Esophagus muscularis mucosa (tissue), 4 donors: ENCODE data around the gene PRDX4. TPM values are rescaled to one million over a fixed set of nuclear protein-coding genes. Genes with fewer than 3 reads are reported as not detected.

ENCODE experiments used
- DNase-seq: peaks from one replicate; pipeline ENCODE4 v3.0.0-alpha.2; 2017; ENCODE audit errors: extremely low spot score
- H3K27ac ChIP-seq, 4 donors: fragments of 200-600 bp; sonication (generic); replicated peaks in 1 of 4; 1 replicate in 3 of 4; 2 replicates in 1 of 4; pipeline ENCODE4 v1.5.1; 2016 to 2019; ENCODE audit warnings: mild to moderate bottlenecking in 1 of 4
- H3K27me3 ChIP-seq, 4 donors: fragments of 200-600 bp; sonication (generic); one replicate each; pipeline versions ENCODE4 v1.5.1 to v1.6.0; 2016 to 2019
- H3K36me3 ChIP-seq, 4 donors: fragments of 200-600 bp; sonication (generic); one replicate each; pipeline ENCODE4 v1.5.1; 2016 to 2019
- H3K4me1 ChIP-seq, 4 donors: fragments of 200-600 bp; sonication (generic); one replicate each; pipeline ENCODE4 v1.5.1; 2016 to 2019
- H3K4me3 ChIP-seq, 4 donors: fragments of 200-600 bp; sonication (generic); 1 replicate in 2 of 4; 2 replicates in 2 of 4; pipeline ENCODE4 v1.5.1; 2016 to 2019; ENCODE audit warnings: mild to moderate bottlenecking in 4 of 4, moderate library complexity in 1 of 4
- H3K9me3 ChIP-seq, 4 donors: fragments of 200-600 bp; sonication (generic); 1 replicate in 3 of 4; 2 replicates in 1 of 4; pipeline ENCODE4 v1.5.1; 2016 to 2019
- CTCF ChIP-seq, 3 experiments: fragments of 200-600 bp in 2 of 3; fragments of 450-650 bp in 1 of 3; sonication (generic) in 2 of 3; IDR thresholded peaks; one replicate each; pipeline ENCODE4 v1.5.1; 2017 to 2019; ENCODE audit warnings: antibody characterized with exemption in 3 of 3, mild to moderate bottlenecking in 2 of 3, moderate library complexity in 1 of 3
- EP300 ChIP-seq: sonication (generic); formaldehyde crosslinking; IDR thresholded peaks from one replicate; pipeline ENCODE4 v1.6.1; 2017; ENCODE audit warnings: antibody characterized with exemption
- POLR2A ChIP-seq: fragments of 450-650 bp; IDR thresholded peaks from one replicate; pipeline ENCODE4 v1.6.1; 2017; ENCODE audit warnings: antibody characterized with exemption, moderate library complexity, mild to moderate bottlenecking, low read depth
- POLR2AphosphoS5 ChIP-seq, 2 donors: sonication (generic); formaldehyde crosslinking; IDR thresholded peaks; one replicate each; pipeline ENCODE4 v1.6.1; 2017; ENCODE audit warnings: antibody characterized with exemption in 2 of 2
- WGBS: methylation state at CpG from one replicate; pipeline ENCODE4 v1.1.5; 2018; 5-methylcytosine and 5-hydroxymethylcytosine counted together
- intact Hi-C: fragments of 100-400 bp; cut with DNase I; formaldehyde crosslinking; loops from one replicate; pipeline ENCODE4 v1.15.1; 2023
- total RNA-seq, 4 donors: library from RNA; depleted of rRNA; stranded (reverse); fragments of >200 nt; gene quantifications; one replicate each; pipeline versions ENCODE4 v1.1.0 to v1.2.1, GENCODE V29; 2016

Gene PRDX4
- total RNA-seq, 4 donors from 2014 or later, result 64.6 to 120 (median 90.3) TPM

- H3K27me3 ChIP-seq, result no peaks in the 10 kb centered on the region
- H3K9me3 ChIP-seq, result no peaks in the 10 kb centered on the region
- no peak overlapping the region for H3K4me3 ChIP-seq
- DNase-seq, result no peak
- H3K36me3 ChIP-seq, result no peaks in the 10 kb centered on the region
- no peaks in the 10 kb centered on the region for H3K4me1 ChIP-seq
- WGBS, result 9% methylated on average over 8 of the region's 8 CpGs
- TF ChIP-seq EP300, result no peak
- TF ChIP-seq POLR2A, result no peak
- no peak for TF ChIP-seq POLR2AphosphoS5 (IDR thresholded peaks at IDR 0.05)
- TF ChIP-seq CTCF (IDR thresholded peaks at IDR 0.05), result peak; percentile 21 to 53 (median 48)
- H3K27ac ChIP-seq, result no peak overlapping the region
- intact Hi-C loops, result loop anchor here (2.0 to 10.0 kb wide), 2 partner anchors 90 to 208 kb away; partner anchors contain the start of gene SAT1
These were observed 27.3 kb downstream of the PRDX4 start for GRCh38 chrX:23694606-23695005.

DNA sequence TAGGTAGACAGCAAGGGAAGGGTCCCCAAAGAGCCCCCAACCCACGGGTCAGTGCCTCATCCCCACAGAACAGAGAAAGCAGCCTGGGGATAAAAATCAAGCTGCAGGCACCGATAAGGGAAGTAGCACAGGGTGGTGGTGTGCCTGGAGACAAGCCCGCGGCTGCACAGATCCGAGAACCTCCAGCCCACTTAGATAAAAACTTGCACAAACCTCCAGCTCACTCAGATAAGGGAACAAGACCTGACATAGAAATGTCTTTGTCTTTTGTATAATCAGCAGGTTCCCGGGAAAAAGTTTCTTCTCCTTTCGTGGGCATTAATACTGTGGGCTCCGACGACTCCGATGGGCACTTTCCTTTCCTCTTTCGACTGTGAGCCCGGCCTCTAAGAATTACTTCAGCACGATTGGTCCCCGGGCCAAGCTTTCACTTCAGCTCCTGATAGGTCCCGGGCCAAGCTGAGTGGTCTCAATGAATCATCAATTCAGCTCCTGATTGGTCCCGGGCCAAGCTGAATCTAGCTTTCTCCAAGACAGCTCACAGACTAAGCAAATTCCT, 32.4 kb downstream of the PRDX4 start:
- no peak for DNase-seq
- 66% methylated on average over 15 of the region's 16 CpGs for WGBS
- intact Hi-C loops, result loop anchor here (10.0 kb wide), 1 partner anchor 85 kb away; the partner anchor contains the start of gene SAT1
- Histone ChIP-seq H3K36me3 (peaks cover 12 to 40% (median 26%) of the 10 kb centered on the region in 4 donors), H3K9me3 (no peaks in the 10 kb centered on the region), H3K4me3 (no peak overlapping the region), H3K27me3 (no peaks in the 10 kb centered on the region), H3K27ac (no peak overlapping the region), H3K4me1 (no peaks in the 10 kb centered on the region)
- no peak for TF ChIP-seq POLR2A
- TF ChIP-seq EP300, result no peak
- TF ChIP-seq POLR2AphosphoS5 (IDR thresholded peaks at IDR 0.05), result no peak
- TF ChIP-seq CTCF (IDR thresholded peaks at IDR 0.05), result no peak

GRCh38 chrX:23704673-23705206, 37.4 kb downstream of the PRDX4 start:
- TF ChIP-seq CTCF (IDR thresholded peaks at IDR 0.05), result no peak
- no peak for TF ChIP-seq EP300
- TF ChIP-seq POLR2AphosphoS5 (IDR thresholded peaks at IDR 0.05), result no peak
- TF ChIP-seq POLR2A, result no peak
- H3K4me1 ChIP-seq, result no peaks in the 10 kb centered on the region
- DNase-seq, result no peak
- intact Hi-C loops, result no loop called here
- 78% methylated on average over 5 of the region's 5 CpGs for WGBS
- peaks cover 19 to 82% (median 60%) of the 10 kb centered on the region in 4 donors for H3K36me3 ChIP-seq
- no peak overlapping the region for H3K4me3 ChIP-seq
- no peak overlapping the region for H3K27ac ChIP-seq
- H3K27me3 ChIP-seq, result peaks cover 0 to 3% (median 0%) of the 10 kb centered on the region in 4 donors
- H3K9me3 ChIP-seq, result no peaks in the 10 kb centered on the region

GRCh38 chrX:23705235-23705634, 37.9 kb downstream of the PRDX4 start:
- Histone ChIP-seq H3K4me1 (no peaks in the 10 kb centered on the region), H3K27me3 (peaks cover 0 to 3% (median 0%) of the 10 kb centered on the region in 4 donors), H3K4me3 (no peak overlapping the region), H3K36me3 (peaks cover 19 to 85% (median 61%) of the 10 kb centered on the region in 4 donors), H3K27ac (no peak overlapping the region), H3K9me3 (no peaks in the 10 kb centered on the region)
- TF ChIP-seq POLR2A (no peak), POLR2AphosphoS5 (IDR thresholded peaks at IDR 0.05) (no peak)
- WGBS, result 75% methylated on average over 5 of the region's 5 CpGs
- intact Hi-C loops, result no loop called here
- DNase-seq, result no peak

DNA sequence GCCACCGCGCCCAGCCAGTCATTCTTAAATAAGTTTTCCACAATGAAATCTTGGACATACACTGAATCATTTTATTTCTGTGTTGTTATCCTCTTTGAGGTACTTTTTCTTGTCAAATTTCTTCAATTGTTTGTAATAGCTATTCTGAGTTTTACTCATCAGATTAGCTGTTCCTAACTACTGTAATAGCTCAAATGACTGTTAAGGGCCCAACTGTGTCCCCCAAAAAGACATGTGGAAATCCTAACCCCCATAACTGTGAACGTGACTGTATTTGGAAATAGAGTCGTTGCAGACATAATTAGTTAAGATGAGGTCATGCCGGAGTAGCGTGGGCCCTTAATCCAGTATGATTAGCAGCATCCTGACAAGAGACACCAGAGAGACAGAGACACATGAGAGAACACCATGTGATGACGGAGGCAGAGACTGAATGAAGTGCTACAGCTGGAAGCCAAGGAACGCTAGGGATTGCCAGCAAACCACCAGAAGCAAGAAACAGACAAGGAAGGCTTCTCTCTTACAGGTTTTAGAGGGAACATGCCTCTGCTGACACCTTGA, 52.9 kb downstream of the PRDX4 start:
- TF ChIP-seq POLR2A (no peak), POLR2AphosphoS5 (IDR thresholded peaks at IDR 0.05) (no peak), CTCF (IDR thresholded peaks at IDR 0.05) (no peak), EP300 (no peak)

More for the DNA sequence above, 52.9 kb downstream of the PRDX4 start:
- no peaks in the 10 kb centered on the region for H3K27me3 ChIP-seq
- 84% methylated on average over 8 of the region's 8 CpGs for WGBS
- DNase-seq, result no peak
- H3K4me3 ChIP-seq, result no peak overlapping the region
- no peaks in the 10 kb centered on the region for H3K9me3 ChIP-seq
- no peak overlapping the region for H3K27ac ChIP-seq
- intact Hi-C loops, result no loop called here
- peaks cover 0 to 70% (median 40%) of the 10 kb centered on the region in 4 donors for H3K36me3 ChIP-seq
- peaks cover 0 to 7% (median 0%) of the 10 kb centered on the region in 4 donors for H3K4me1 ChIP-seq
